H9 (cell line): ENCODE measurements around the gene TIMM8B. TPM values are rescaled to one million over a fixed set of nuclear protein-coding genes. Genes with fewer than 3 reads are reported as not detected.
A peak's percentile ranks its signal among the peaks of the same experiment; 100 is the strongest.

Experiments used
- DNase-seq: peaks from one replicate; pipeline ENCODE4 v3.0.0-alpha.2; 2017
- H2AFZ ChIP-seq: one replicate; pipeline ENCODE4 v1.6.1; 2013; ENCODE audit warnings: mild to moderate bottlenecking, low read length, control low read depth, moderate library complexity
- H2AK5ac ChIP-seq: 2 replicates; pipeline ENCODE4 v1.6.1; 2013; ENCODE audit warnings: low read length, control low read depth, mixed read lengths; ENCODE audit not compliant: insufficient read length
- H2BK120ac ChIP-seq: one replicate; pipeline ENCODE4 v1.6.1; 2013; ENCODE audit warnings: low read depth, mild to moderate bottlenecking, low read length, control low read depth, inconsistent platforms; ENCODE audit not compliant: poor library complexity, severe bottlenecking
- H2BK12ac ChIP-seq: 2 replicates; pipeline ENCODE4 v1.6.1; 2013; ENCODE audit warnings: low read length, control low read depth, mixed read lengths, low read depth; ENCODE audit not compliant: insufficient read length
- H2BK15ac ChIP-seq: 2 replicates; pipeline ENCODE4 v1.6.1; 2013; ENCODE audit warnings: low read depth, low read length, control low read depth
- H2BK20ac ChIP-seq: one replicate; pipeline ENCODE4 v1.6.1; 2013; ENCODE audit warnings: low read depth, mild to moderate bottlenecking, low read length, control low read depth, inconsistent platforms; ENCODE audit not compliant: poor library complexity, severe bottlenecking
- H2BK5ac ChIP-seq: 2 replicates; pipeline ENCODE4 v1.6.1; 2013; ENCODE audit warnings: low read length, control low read depth, mixed read lengths; ENCODE audit not compliant: insufficient read length
- H3K14ac ChIP-seq: 2 replicates; pipeline ENCODE4 v1.6.1; 2013; ENCODE audit warnings: low read length, control low read depth; ENCODE audit not compliant: insufficient read depth
- H3K18ac ChIP-seq: 2 replicates; pipeline ENCODE4 v1.6.1; 2013; ENCODE audit warnings: low read depth, mild to moderate bottlenecking, mixed read lengths, low read length, control low read depth; ENCODE audit not compliant: insufficient read length
- H3K23ac ChIP-seq: 2 replicates; pipeline ENCODE4 v1.6.1; 2013; ENCODE audit warnings: low read length, control low read depth, mixed read lengths, low read depth; ENCODE audit not compliant: insufficient read length
- H3K23me2 ChIP-seq: 2 replicates; pipeline ENCODE4 v1.6.1; 2013; ENCODE audit warnings: low read depth, mild to moderate bottlenecking, mixed read lengths, low read length, control low read depth; ENCODE audit not compliant: insufficient read length, poor library complexity, severe bottlenecking
- H3K27ac ChIP-seq: 2 replicates; pipeline ENCODE4 v1.5.1; 2013; ENCODE audit warnings: low read length, control low read depth, mixed read lengths, low read depth; ENCODE audit not compliant: insufficient read length
- H3K27me3 ChIP-seq: 2 replicates; pipeline ENCODE4 v1.6.1; 2013; ENCODE audit warnings: low read length, control low read depth, inconsistent platforms; ENCODE audit not compliant: insufficient read depth
- H3K4ac ChIP-seq: 2 replicates; pipeline ENCODE4 v1.6.1; 2013; ENCODE audit warnings: low read depth, mild to moderate bottlenecking, control low read depth, inconsistent platforms, low read length, moderate library complexity
- H3K4me1 ChIP-seq: 2 replicates; pipeline ENCODE4 v1.6.1; 2013; ENCODE audit warnings: low read length, control low read depth, inconsistent platforms; ENCODE audit not compliant: insufficient read depth
- H3K4me2 ChIP-seq: 2 replicates; pipeline ENCODE4 v1.6.1; 2013; ENCODE audit warnings: low read length, control low read depth, mixed read lengths; ENCODE audit not compliant: insufficient read length, insufficient read depth
- H3K56ac ChIP-seq: 2 replicates; pipeline ENCODE4 v1.6.1; 2013; ENCODE audit warnings: low read depth, mild to moderate bottlenecking, mixed read lengths, low read length, control low read depth; ENCODE audit not compliant: insufficient read length
- H3K79me1 ChIP-seq: 2 replicates; pipeline ENCODE4 v1.6.1; 2013; ENCODE audit warnings: low read depth, mild to moderate bottlenecking, moderate library complexity, low read length, control low read depth, inconsistent platforms; ENCODE audit not compliant: insufficient read depth, poor library complexity, severe bottlenecking
- H3K79me2 ChIP-seq: 2 replicates; pipeline ENCODE4 v1.6.1; 2013; ENCODE audit warnings: low read length, control low read depth, inconsistent platforms; ENCODE audit not compliant: insufficient read depth
- H3K9ac ChIP-seq: 2 replicates; pipeline ENCODE4 v1.6.1; 2013; ENCODE audit warnings: low read length, control low read depth, mixed read lengths; ENCODE audit not compliant: insufficient read length; ENCODE audit errors: extremely low read depth
- H3K9me3 ChIP-seq: one replicate; pipeline ENCODE4 v1.6.1; 2013; ENCODE audit warnings: low read depth, low read length, inconsistent platforms; ENCODE audit not compliant: control insufficient read depth
- H3T11ph ChIP-seq: one replicate; pipeline ENCODE4 v1.6.1; 2013; ENCODE audit warnings: mild to moderate bottlenecking, low read length, control low read depth, inconsistent platforms
- H4K20me1 ChIP-seq: one replicate; pipeline ENCODE4 v1.6.1; 2013; ENCODE audit not compliant: control insufficient read depth, insufficient read length, insufficient read depth
- H4K5ac ChIP-seq: 2 replicates; pipeline ENCODE4 v1.6.1; 2013; ENCODE audit warnings: low read depth, mild to moderate bottlenecking, mixed read lengths, low read length, control low read depth; ENCODE audit not compliant: insufficient read length
- H4K8ac ChIP-seq: replicated peaks from 2 replicates; pipeline ENCODE4 v1.6.1; 2013; ENCODE audit warnings: low read length, control low read depth, mixed read lengths, low read depth; ENCODE audit not compliant: insufficient read length
- H4K91ac ChIP-seq: 2 replicates; pipeline ENCODE4 v1.6.1; 2013; ENCODE audit warnings: low read depth, mild to moderate bottlenecking, moderate library complexity, mixed read lengths, low read length, control low read depth; ENCODE audit not compliant: insufficient read length
- H3K27ac Mint-ChIP-seq, 3 experiments: 2 replicates in 2 of 3; 3 replicates in 1 of 3; pipeline ENCODE4 v1.8.0; 2020 to 2021; ENCODE audit warnings: mixed read lengths in 3 of 3, mild to moderate bottlenecking in 1 of 3, moderate library complexity in 1 of 3
- H3K27me3 Mint-ChIP-seq: 2 replicates; pipeline ENCODE4 v1.8.0; 2021; ENCODE audit warnings: low read depth, mild to moderate bottlenecking, moderate library complexity, mixed read lengths
- H3K36me3 Mint-ChIP-seq, 3 experiments: 2 replicates in 2 of 3; 3 replicates in 1 of 3; pipeline ENCODE4 v1.8.0; 2020 to 2021; ENCODE audit warnings: low read depth in 3 of 3, mixed read lengths in 3 of 3; ENCODE audit not compliant: insufficient read depth in 1 of 3
- H3K4me1 Mint-ChIP-seq, 2 experiments: 2 replicates each; pipeline ENCODE4 v1.8.0; 2020; ENCODE audit warnings: mixed read lengths in 2 of 2
- H3K4me3 Mint-ChIP-seq, 2 experiments: 2 replicates in 1 of 2; 3 replicates in 1 of 2; pipeline ENCODE4 v1.8.0; 2020 to 2021; ENCODE audit warnings: mild to moderate bottlenecking in 2 of 2, mixed read lengths in 2 of 2, moderate library complexity in 1 of 2
- H3K9me3 Mint-ChIP-seq, 2 experiments: 2 replicates in 1 of 2; 3 replicates in 1 of 2; pipeline ENCODE4 v1.8.0; 2020; ENCODE audit warnings: mild to moderate bottlenecking in 2 of 2, mixed read lengths in 2 of 2, moderate library complexity in 1 of 2
- WGBS: extraction: QIAGEN DNeasy Blood & Tissue Kit; methylation state at CpG from one replicate; pipeline ENCODE4 v1.1.7; 2013; ENCODE audit warnings: missing lambda C conversion rate, low lambda C conversion rate, mixed read lengths; ENCODE audit not compliant: insufficient read length; ENCODE audit errors: extremely low coverage; 5-methylcytosine and 5-hydroxymethylcytosine counted together
- total RNA-seq: library from RNA; stranded (reverse); gene quantifications from 2 replicates; pipeline ENCODE4 v1.2.1, GENCODE V29; 2021
- TF ChIP-seq, protein P1 (sequence below): fragments of 200-600 bp; sonication (generic); conservative IDR thresholded peaks from 3 replicates; pipeline ENCODE4 v1.8.0; 2021; ENCODE audit warnings: antibody characterized with exemption, mild to moderate bottlenecking

The TIMM8B gene
- total RNA-seq, 1 experiment from 2014 or later, result 84.4 TPM

DNA sequence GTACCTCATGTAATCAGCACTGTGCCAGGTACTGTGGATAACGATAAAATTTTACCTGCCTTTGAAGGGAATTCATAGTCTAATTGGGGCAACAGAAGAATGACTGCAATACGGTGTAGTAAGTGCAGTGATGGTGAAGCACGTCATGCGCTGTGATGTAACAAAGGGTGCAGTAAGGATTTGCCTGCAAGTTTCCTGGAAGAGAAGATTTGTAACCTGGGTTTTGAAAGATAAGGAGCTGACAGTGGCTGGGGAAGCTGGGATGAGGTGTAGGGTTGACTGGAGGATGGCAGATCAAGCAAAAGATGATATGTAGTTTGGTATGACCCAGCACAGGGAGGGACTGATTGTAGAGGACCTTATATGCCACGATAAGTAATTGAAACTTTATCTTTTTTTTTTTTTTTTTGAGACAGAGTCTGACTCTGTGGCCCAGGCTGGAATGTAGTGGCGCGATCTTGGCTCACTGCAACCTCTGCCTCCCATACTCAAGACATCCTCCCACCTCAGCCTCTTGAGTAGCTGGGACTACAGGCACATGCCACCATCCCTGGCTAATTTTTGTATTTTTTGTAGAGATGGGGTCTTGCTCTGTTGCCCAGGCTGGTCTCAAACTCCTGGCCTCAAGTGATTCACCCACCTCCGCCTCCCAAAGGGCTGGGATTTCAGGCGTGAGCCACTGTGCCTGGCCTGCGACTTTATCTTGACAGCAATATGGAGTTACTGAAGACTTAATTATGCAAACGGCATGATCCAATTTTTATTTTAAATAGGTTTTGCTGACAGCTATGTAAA lies 11.4 kb upstream of the TIMM8B start:
- Histone ChIP-seq H2BK120ac (no peak overlapping the region), H3K4me1 (no peaks in the 10 kb centered on the region), H4K91ac (no peak overlapping the region), H3K4me2 (no peak overlapping the region), H2AFZ (no peak overlapping the region), H3K4ac (no peak overlapping the region), H3K9me3 (no peaks in the 10 kb centered on the region), H2BK20ac (no peak overlapping the region), H3K27ac (no peak overlapping the region), H4K8ac (no peak overlapping the region), H2AK5ac (no peak overlapping the region), H2BK12ac (no peak overlapping the region), H4K20me1 (no peaks in the 10 kb centered on the region), H2BK5ac (no peak overlapping the region), H3K9ac (no peak overlapping the region), H3K79me2 (no peaks in the 10 kb centered on the region), H3K23ac (no peak overlapping the region), H3K56ac (no peak overlapping the region), H3K18ac (no peak overlapping the region), H2BK15ac (no peak overlapping the region), H3K14ac (no peak overlapping the region), H3T11ph (no peak overlapping the region), H3K23me2 (no peaks in the 10 kb centered on the region), H4K5ac (no peak overlapping the region), H3K79me1 (no peaks in the 10 kb centered on the region), H3K27me3 (no peaks in the 10 kb centered on the region)
- WGBS, result no CpG with 5 or more reads among the region's 11 CpGs
- Mint-ChIP-seq H3K4me1 (no peaks in the 10 kb centered on the region), H3K9me3 (no peaks in the 10 kb centered on the region), H3K4me3 (no peak overlapping the region), H3K36me3 (peaks cover 4 to 16% (median 12%) of the 10 kb centered on the region in 3 experiments; a peak in 6 of 7 replicates), H3K27me3 (no peaks in the 10 kb centered on the region), H3K27ac (0 out of 7 replicates have a peak overlapping the region, but pooled peaks of 1 of the 3 experiments have one; percentile 24)
- TF ChIP-seq, protein P1, sequence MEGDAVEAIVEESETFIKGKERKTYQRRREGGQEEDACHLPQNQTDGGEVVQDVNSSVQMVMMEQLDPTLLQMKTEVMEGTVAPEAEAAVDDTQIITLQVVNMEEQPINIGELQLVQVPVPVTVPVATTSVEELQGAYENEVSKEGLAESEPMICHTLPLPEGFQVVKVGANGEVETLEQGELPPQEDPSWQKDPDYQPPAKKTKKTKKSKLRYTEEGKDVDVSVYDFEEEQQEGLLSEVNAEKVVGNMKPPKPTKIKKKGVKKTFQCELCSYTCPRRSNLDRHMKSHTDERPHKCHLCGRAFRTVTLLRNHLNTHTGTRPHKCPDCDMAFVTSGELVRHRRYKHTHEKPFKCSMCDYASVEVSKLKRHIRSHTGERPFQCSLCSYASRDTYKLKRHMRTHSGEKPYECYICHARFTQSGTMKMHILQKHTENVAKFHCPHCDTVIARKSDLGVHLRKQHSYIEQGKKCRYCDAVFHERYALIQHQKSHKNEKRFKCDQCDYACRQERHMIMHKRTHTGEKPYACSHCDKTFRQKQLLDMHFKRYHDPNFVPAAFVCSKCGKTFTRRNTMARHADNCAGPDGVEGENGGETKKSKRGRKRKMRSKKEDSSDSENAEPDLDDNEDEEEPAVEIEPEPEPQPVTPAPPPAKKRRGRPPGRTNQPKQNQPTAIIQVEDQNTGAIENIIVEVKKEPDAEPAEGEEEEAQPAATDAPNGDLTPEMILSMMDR, result no peak
- DNase-seq, result no peak
